ENCODE results near the gene ZNF423.

DNA sequence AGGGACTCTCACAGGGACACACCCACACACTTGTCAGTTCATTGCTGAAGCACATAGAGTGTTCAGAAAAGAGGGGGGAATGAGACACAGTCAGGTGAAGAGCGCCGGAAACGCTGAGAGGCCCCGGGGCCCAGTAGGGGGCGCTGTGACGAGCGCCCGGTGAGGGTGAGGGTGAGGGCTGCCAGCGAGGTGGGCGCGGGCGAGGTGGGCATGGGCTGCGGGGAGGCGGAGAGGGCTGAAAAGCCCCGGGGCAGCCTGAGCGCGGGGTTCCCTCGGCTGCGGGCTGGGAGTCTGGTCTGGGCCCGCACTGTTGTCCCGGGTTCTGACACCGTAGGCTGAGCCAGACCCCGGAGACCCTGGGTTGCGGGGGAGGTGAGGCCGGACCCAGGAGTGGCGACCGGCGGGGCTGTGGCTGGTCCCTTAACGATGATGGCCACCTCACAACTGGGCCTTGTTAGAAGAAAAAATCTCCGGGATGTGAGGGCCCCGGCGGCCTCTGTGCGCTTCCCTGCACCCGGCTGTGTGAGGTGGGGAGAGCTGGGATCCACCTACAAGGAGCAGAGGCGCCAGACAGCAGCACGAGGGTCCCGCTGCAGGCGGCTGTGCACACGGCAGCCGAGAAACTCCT lies 390.9 kb downstream of the ZNF423 start:
- TF ChIP-seq, protein P1, sequence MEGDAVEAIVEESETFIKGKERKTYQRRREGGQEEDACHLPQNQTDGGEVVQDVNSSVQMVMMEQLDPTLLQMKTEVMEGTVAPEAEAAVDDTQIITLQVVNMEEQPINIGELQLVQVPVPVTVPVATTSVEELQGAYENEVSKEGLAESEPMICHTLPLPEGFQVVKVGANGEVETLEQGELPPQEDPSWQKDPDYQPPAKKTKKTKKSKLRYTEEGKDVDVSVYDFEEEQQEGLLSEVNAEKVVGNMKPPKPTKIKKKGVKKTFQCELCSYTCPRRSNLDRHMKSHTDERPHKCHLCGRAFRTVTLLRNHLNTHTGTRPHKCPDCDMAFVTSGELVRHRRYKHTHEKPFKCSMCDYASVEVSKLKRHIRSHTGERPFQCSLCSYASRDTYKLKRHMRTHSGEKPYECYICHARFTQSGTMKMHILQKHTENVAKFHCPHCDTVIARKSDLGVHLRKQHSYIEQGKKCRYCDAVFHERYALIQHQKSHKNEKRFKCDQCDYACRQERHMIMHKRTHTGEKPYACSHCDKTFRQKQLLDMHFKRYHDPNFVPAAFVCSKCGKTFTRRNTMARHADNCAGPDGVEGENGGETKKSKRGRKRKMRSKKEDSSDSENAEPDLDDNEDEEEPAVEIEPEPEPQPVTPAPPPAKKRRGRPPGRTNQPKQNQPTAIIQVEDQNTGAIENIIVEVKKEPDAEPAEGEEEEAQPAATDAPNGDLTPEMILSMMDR (conservative IDR thresholded peaks at IDR 0.05 in 1 of 2, IDR thresholded peaks at IDR 0.05 in 1 of 2; ENCODE audit: extremely low read depth in 1 of 2, insufficient read depth in 1 of 2, low read depth in 1 of 2, low read length in 2 of 2), result no peak
- TF ChIP-seq EZH2 (IDR thresholded peaks at IDR 0.05; ENCODE audit: borderline replicate concordance, low read length), result no peak
